Endodermal cell (in vitro differentiated cells): Measurements from ENCODE around the gene PPP2R3A. TPM values are rescaled to one million over a fixed set of nuclear protein-coding genes. Genes with fewer than 3 reads are reported as not detected.

ENCODE experiments used
- DNase-seq: peaks from one replicate; pipeline ENCODE4 v3.0.0-alpha.2; 2017
- H3K27ac ChIP-seq: 2 replicates; pipeline ENCODE4 v1.5.1; 2013; ENCODE audit warnings: mild to moderate bottlenecking, low read depth, low read length, moderate library complexity
- H3K27me3 ChIP-seq: 2 replicates; pipeline ENCODE4 v1.6.1; 2013; ENCODE audit warnings: mild to moderate bottlenecking, low read length, moderate library complexity; ENCODE audit not compliant: insufficient read depth, control insufficient read depth, poor library complexity, severe bottlenecking
- H3K36me3 ChIP-seq: 2 replicates; pipeline ENCODE4 v1.7.0; 2013; ENCODE audit warnings: mild to moderate bottlenecking, low read length, moderate library complexity; ENCODE audit not compliant: control insufficient read depth, insufficient read depth
- H3K4me1 ChIP-seq: one replicate; pipeline ENCODE4 v1.7.0; 2013; ENCODE audit warnings: low read length; ENCODE audit not compliant: control insufficient read depth, insufficient read depth
- H3K4me3 ChIP-seq: 2 replicates; pipeline ENCODE4 v1.5.1; 2013; ENCODE audit warnings: mild to moderate bottlenecking, low read length, moderate library complexity
- H3K9ac ChIP-seq: 2 replicates; pipeline ENCODE4 v1.6.1; 2013; ENCODE audit warnings: mild to moderate bottlenecking, low read length, moderate library complexity; ENCODE audit not compliant: poor library complexity, severe bottlenecking; ENCODE audit errors: extremely low read depth
- H3K9me3 ChIP-seq: 2 replicates; pipeline ENCODE4 v1.6.1; 2013; ENCODE audit warnings: mild to moderate bottlenecking, low read length, moderate library complexity; ENCODE audit not compliant: control insufficient read depth
- H3K27ac Mint-ChIP-seq: 2 replicates; pipeline ENCODE4 v1.8.0; 2020; ENCODE audit warnings: mixed read lengths
- H3K27me3 Mint-ChIP-seq: 2 replicates; pipeline ENCODE4 v1.8.0; 2021; ENCODE audit warnings: mild to moderate bottlenecking, mixed read lengths; ENCODE audit not compliant: insufficient read depth
- H3K36me3 Mint-ChIP-seq: 2 replicates; pipeline ENCODE4 v1.8.0; 2020; ENCODE audit warnings: low read depth, mixed read lengths
- H3K4me1 Mint-ChIP-seq: 2 replicates; pipeline ENCODE4 v1.8.0; 2020; ENCODE audit warnings: mixed read lengths
- H3K4me3 Mint-ChIP-seq: 2 replicates; pipeline ENCODE4 v1.8.0; 2020; ENCODE audit warnings: mild to moderate bottlenecking, moderate library complexity, mixed read lengths
- H3K9me3 Mint-ChIP-seq: 2 replicates; pipeline ENCODE4 v1.8.0; 2020; ENCODE audit warnings: mild to moderate bottlenecking, mixed read lengths
- WGBS, 2 experiments: methylation state at CpG; one replicate each; pipeline versions ENCODE4 v1.1.5 to v1.1.7; 2013; ENCODE audit warnings: missing lambda C conversion rate in 2 of 2, mixed read lengths in 1 of 2; ENCODE audit not compliant: insufficient coverage in 1 of 2, insufficient read length in 1 of 2; 5-methylcytosine and 5-hydroxymethylcytosine counted together
- total RNA-seq, 2 donors: library from RNA; stranded (reverse); fragmentation: NEBNext Ultra II Directional in 1 of 2; extraction: Animal tissue kit (Norgen Biotek cat#: 25700) in 1 of 2; gene quantifications; 2 replicates in 1 of 2; 3 replicates in 1 of 2; pipeline ENCODE4 v1.2.1, GENCODE V29; 2021
- TF ChIP-seq, protein P1 (sequence below): fragments of 200-600 bp; sonication (generic); conservative IDR thresholded peaks from 2 replicates; pipeline ENCODE4 v1.5.0; 2021; ENCODE audit warnings: antibody characterized with exemption, mild to moderate bottlenecking

The PPP2R3A gene
- total RNA-seq, 2 donors from 2014 or later: 12.5 to 16.5 TPM

DNA sequence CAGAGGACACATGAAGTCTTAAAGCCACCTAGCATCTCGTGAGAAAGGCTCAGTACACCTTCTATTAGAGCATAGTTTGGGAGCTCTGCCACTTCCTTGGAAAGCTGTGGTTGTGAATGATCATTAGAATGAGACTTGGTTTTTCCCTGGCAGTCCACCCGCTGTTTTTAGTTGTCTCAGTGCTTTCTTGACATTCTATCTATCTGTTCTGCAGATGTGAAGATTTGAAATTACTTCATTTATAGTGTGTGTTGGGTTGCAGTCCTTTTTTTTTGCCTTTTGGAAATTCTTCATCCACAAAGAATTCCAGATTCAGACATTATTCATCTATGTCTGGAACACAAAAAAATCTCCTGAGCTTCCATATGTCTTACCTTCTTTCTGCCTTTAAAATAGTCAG lies 23.7 kb downstream of the PPP2R3A start:
- Mint-ChIP-seq H3K36me3 (no peaks in the 10 kb centered on the region), H3K4me1 (peaks cover 8% of the 10 kb centered on the region), H3K27ac (no peak overlapping the region), H3K27me3 (no peaks in the 10 kb centered on the region), H3K9me3 (peaks cover 3% of the 10 kb centered on the region), H3K4me3 (no peak overlapping the region)
- no peak overlapping the region for H3K9ac ChIP-seq
- no peak for DNase-seq
- 82 to 100% methylated on average over 1 to 2 of the region's 2 CpGs for WGBS, 2 experiments
- peaks cover 13% of the 10 kb centered on the region for H3K9me3 ChIP-seq
- TF ChIP-seq, protein P1, sequence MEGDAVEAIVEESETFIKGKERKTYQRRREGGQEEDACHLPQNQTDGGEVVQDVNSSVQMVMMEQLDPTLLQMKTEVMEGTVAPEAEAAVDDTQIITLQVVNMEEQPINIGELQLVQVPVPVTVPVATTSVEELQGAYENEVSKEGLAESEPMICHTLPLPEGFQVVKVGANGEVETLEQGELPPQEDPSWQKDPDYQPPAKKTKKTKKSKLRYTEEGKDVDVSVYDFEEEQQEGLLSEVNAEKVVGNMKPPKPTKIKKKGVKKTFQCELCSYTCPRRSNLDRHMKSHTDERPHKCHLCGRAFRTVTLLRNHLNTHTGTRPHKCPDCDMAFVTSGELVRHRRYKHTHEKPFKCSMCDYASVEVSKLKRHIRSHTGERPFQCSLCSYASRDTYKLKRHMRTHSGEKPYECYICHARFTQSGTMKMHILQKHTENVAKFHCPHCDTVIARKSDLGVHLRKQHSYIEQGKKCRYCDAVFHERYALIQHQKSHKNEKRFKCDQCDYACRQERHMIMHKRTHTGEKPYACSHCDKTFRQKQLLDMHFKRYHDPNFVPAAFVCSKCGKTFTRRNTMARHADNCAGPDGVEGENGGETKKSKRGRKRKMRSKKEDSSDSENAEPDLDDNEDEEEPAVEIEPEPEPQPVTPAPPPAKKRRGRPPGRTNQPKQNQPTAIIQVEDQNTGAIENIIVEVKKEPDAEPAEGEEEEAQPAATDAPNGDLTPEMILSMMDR: no peak
- no peak overlapping the region for H3K4me3 ChIP-seq
- no peak overlapping the region for H3K27ac ChIP-seq
- H3K36me3 ChIP-seq: no peaks in the 10 kb centered on the region
- H3K4me1 ChIP-seq: no peaks in the 10 kb centered on the region
- H3K27me3 ChIP-seq: no peaks in the 10 kb centered on the region

DNA sequence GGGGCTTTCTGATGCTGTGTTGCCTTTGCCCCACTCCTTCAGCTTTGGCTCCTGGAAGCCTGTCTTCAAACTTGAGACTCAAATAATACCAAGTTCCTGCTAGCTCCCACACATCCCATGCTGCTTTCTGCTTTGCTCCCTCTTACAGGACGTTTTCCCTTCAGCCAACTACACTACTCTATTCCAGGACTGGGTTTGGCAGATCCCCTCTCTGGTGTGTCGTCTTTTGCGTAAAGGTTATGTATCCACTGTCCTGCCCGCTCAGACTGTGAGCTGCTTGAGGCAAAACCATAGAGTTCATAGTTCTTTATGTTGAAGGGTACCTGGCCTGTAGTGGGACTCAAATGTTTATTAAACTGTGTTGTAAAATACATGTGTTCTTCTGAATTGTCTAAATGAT lies 25.4 kb downstream of the PPP2R3A start:
- Mint-ChIP-seq H3K4me1 (peaks cover 13% of the 10 kb centered on the region), H3K4me3 (no peak overlapping the region), H3K27me3 (no peaks in the 10 kb centered on the region), H3K36me3 (no peaks in the 10 kb centered on the region), H3K9me3 (peaks cover 3% of the 10 kb centered on the region), H3K27ac (no peak overlapping the region)
- WGBS, 2 experiments: 91 to 95% methylated on average over 4 of the region's 4 CpGs
- peaks cover 9% of the 10 kb centered on the region for H3K9me3 ChIP-seq
- no peak overlapping the region for H3K4me3 ChIP-seq
- H3K9ac ChIP-seq: no peak overlapping the region
- no peaks in the 10 kb centered on the region for H3K36me3 ChIP-seq
- no peak overlapping the region for H3K27ac ChIP-seq
- H3K27me3 ChIP-seq: peaks cover under 1% of the 10 kb centered on the region
- DNase-seq: no peak
- H3K4me1 ChIP-seq: no peaks in the 10 kb centered on the region
- TF ChIP-seq, protein P1: no peak

DNA sequence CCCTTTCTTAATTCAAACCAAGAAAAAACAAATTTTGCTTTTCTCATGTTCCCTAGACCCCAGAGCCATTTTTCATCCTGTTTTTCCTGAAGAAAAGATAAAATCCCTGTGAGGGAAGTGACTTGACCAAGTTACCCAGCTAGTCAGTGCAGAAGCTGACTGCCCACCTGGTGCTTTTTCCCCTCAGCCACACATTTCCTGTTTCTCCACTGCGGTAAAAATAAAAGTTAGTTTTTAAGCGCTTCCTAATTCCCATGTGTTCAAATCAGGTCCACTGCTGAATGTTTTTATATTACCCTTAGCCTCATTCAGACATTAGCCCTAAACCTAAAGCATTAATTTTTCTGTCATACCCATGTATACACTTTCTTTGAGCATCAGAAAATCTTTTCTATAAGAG lies 26.1 kb downstream of the PPP2R3A start:
- Mint-ChIP-seq H3K27ac (no peak overlapping the region), H3K4me3 (no peak overlapping the region)
- H3K27ac ChIP-seq: no peak overlapping the region

More for the DNA sequence above, 26.1 kb downstream of the PPP2R3A start:
- Mint-ChIP-seq H3K9me3 (peaks cover 3% of the 10 kb centered on the region), H3K27me3 (no peaks in the 10 kb centered on the region), H3K4me1 (peaks cover 13% of the 10 kb centered on the region), H3K36me3 (no peaks in the 10 kb centered on the region)
- no peak overlapping the region for H3K9ac ChIP-seq
- no peaks in the 10 kb centered on the region for H3K4me1 ChIP-seq
- TF ChIP-seq, protein P1: no peak
- peaks cover 8% of the 10 kb centered on the region for H3K27me3 ChIP-seq
- peaks cover 5% of the 10 kb centered on the region for H3K9me3 ChIP-seq
- no peak for DNase-seq
- WGBS, 2 experiments: 96 to 100% methylated on average over 1 to 2 of the region's 2 CpGs
- H3K4me3 ChIP-seq: no peak overlapping the region
- H3K36me3 ChIP-seq: no peaks in the 10 kb centered on the region
